GM21529 (cell line): Measurements from ENCODE around the gene CNTN4.

ENCODE experiments used
- ATAC-seq: cut with Tn5 transposase; IDR thresholded peaks from one replicate; pipeline ENCODE4 v1.9.1; 2021; ENCODE audit not compliant: unreplicated experiment

The CNTN4 gene

GRCh38 chr3:3013317-3014052 lies 914.8 kb downstream of the CNTN4 start:
- ATAC-seq: no peak

- peak; percentile 77 for ATAC-seq
These were observed 916.8 kb downstream of the CNTN4 start for GRCh38 chr3:3015185-3016089.

GRCh38 chr3:3016226-3016625 lies 917.6 kb downstream of the CNTN4 start:
- ATAC-seq: no peak

GRCh38 chr3:3020209-3020608 lies 921.5 kb downstream of the CNTN4 start:
- no peak for ATAC-seq

GRCh38 chr3:3023111-3023745 lies 924.6 kb downstream of the CNTN4 start:
- no peak for ATAC-seq

- ATAC-seq: peak; percentile 95
These were observed 929.4 kb downstream of the CNTN4 start for GRCh38 chr3:3027976-3028567.

GRCh38 chr3:3031326-3031725 lies 932.7 kb downstream of the CNTN4 start:
- ATAC-seq: no peak

- no peak for ATAC-seq
These were observed 938.5 kb downstream of the CNTN4 start for GRCh38 chr3:3037156-3037555.

GRCh38 chr3:3038201-3038991 lies 939.7 kb downstream of the CNTN4 start:
- ATAC-seq: no peak

- no peak for ATAC-seq
These were observed 955.3 kb downstream of the CNTN4 start for GRCh38 chr3:3053974-3054373.

GRCh38 chr3:3059645-3060044 lies 961.0 kb downstream of the CNTN4 start:
- ATAC-seq: no peak

GRCh38 chr3:3064297-3064696 lies 965.6 kb downstream of the CNTN4 start:
- ATAC-seq: no peak

- no peak for ATAC-seq
These were observed 967.2 kb downstream of the CNTN4 start for GRCh38 chr3:3065876-3066275.

GRCh38 chr3:3066378-3066777 lies 967.7 kb downstream of the CNTN4 start:
- ATAC-seq: peak; percentile 83

- ATAC-seq: no peak
These were observed 968.2 kb downstream of the CNTN4 start for GRCh38 chr3:3066910-3067309.

GRCh38 chr3:3068358-3068881 lies 969.8 kb downstream of the CNTN4 start:
- ATAC-seq: no peak

GRCh38 chr3:3069723-3070122 lies 971.1 kb downstream of the CNTN4 start:
- no peak for ATAC-seq

GRCh38 chr3:3071136-3071535 lies 972.5 kb downstream of the CNTN4 start:
- no peak for ATAC-seq

- ATAC-seq: peak; percentile 81
These were observed 976.0 kb downstream of the CNTN4 start for GRCh38 chr3:3074551-3075257.

GRCh38 chr3:3080309-3080708 lies 981.6 kb downstream of the CNTN4 start:
- ATAC-seq: no peak
